ENCODE data around the gene CLDN24.

GRCh38 chr4:183320211-183321059 is 1.8 kb downstream of the CLDN24 start, which contains the start of gene CLDN22:
- TF ChIP-seq CTCF (IDR thresholded peaks at IDR 0.05; ENCODE audit: insufficient read depth, low read length, poor library complexity, severe bottlenecking) (no peak), EZH2phosphoT487 (conservative IDR thresholded peaks at IDR 0.05; ENCODE audit: low read length) (no peak)

All from SU-DHL-6 (cell line).